Ishikawa (cell line): ENCODE measurements around the gene TMEM114.

Experiments
- CREB1 ChIP-seq: IDR thresholded peaks from 2 replicates; pipeline ENCODE4 v1.6.1; 2012; ENCODE audit warnings: low read depth
- RAD21 ChIP-seq: IDR thresholded peaks from 2 replicates; pipeline ENCODE4 v1.6.1; 2012; ENCODE audit warnings: low read depth
- REST ChIP-seq: IDR thresholded peaks from 2 replicates; pipeline ENCODE4 v1.6.1; 2012; ENCODE audit warnings: low read depth, mild to moderate bottlenecking
- TEAD4 ChIP-seq: IDR thresholded peaks from 2 replicates; pipeline ENCODE4 v1.6.1; 2012
- YY1 ChIP-seq: IDR thresholded peaks from 2 replicates; pipeline ENCODE4 v1.6.1; 2012; ENCODE audit warnings: low read depth
- ZBTB7A ChIP-seq: IDR thresholded peaks from 2 replicates; pipeline ENCODE4 v1.6.1; 2012; ENCODE audit warnings: low read depth

GRCh38 chr16:8547762-8548161, 42.5 kb downstream of the TMEM114 start:
- TF ChIP-seq REST: no peak
- TF ChIP-seq TEAD4: no peak
- no peak for TF ChIP-seq CREB1
- no peak for TF ChIP-seq YY1
- TF ChIP-seq RAD21: no peak
- no peak for TF ChIP-seq ZBTB7A
